GM12875 (cell line): Measurements from ENCODE around the gene MBOAT1.

Experiments used
- H3K4me3 ChIP-seq: one replicate; pipeline ENCODE4 v1.5.1; 2011; ENCODE audit warnings: low read depth, low read length, control low read depth
- CTCF ChIP-seq: IDR thresholded peaks from 2 replicates; pipeline ENCODE4 v1.5.1; 2011; ENCODE audit warnings: low read depth, mild to moderate bottlenecking, control low read depth, inconsistent platforms, low read length, moderate library complexity, borderline replicate concordance; ENCODE audit not compliant: insufficient read depth

MBOAT1 gene

DNA sequence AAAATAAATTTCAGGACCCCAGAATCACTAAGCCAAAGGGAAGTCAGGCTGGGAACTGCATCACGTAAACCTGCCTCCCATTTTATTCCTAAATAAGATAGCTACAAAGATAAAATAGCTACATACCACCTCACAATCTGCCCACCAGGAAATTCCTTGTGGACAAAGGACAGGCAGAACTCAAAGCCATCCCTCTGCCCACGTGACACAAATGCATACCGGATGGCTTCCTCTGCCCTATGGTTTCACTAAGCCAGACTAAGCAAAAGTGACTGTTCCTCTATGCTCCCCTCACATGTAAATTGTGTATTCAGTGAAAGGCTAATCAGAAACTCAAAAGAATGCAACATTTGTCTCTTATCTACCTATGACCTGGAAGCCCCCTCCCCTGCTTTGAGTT is 15.0 kb downstream of the MBOAT1 start:
- TF ChIP-seq CTCF = no peak
- no peak overlapping the region for H3K4me3 ChIP-seq

GRCh38 chr6:20192625-20193024 is 19.6 kb downstream of the MBOAT1 start:
- TF ChIP-seq CTCF = no peak
- H3K4me3 ChIP-seq = no peak overlapping the region

GRCh38 chr6:20191992-20192391 is 20.3 kb downstream of the MBOAT1 start:
- H3K4me3 ChIP-seq = no peak overlapping the region
- TF ChIP-seq CTCF = no peak

DNA sequence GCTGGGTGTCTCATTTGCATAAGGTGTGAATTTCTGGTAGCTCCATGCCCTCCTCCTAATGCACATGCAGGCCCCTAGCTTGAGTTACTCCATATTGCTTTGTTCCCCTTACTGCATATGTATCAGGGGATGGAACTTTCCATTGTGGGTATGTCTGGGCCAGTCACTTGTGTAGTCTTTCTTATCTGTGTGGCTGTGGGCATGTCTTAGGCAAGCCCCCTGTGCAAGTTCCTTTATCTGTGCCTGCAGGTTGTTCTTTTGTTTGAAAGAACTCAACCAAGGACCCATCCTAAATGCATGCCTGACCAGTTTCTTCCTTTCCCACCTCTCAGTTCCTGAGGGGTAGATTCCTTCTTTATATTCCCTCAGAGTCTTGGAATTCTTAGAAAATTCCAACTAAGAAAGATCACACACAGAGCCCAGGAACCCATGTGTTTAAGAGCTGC is 23.6 kb downstream of the MBOAT1 start:
- no peak for TF ChIP-seq CTCF

GRCh38 chr6:20186981-20187380 is 25.3 kb downstream of the MBOAT1 start:
- no peak overlapping the region for H3K4me3 ChIP-seq
- no peak for TF ChIP-seq CTCF

More for the DNA sequence above, 23.6 kb downstream of the MBOAT1 start:
- no peak overlapping the region for H3K4me3 ChIP-seq

DNA sequence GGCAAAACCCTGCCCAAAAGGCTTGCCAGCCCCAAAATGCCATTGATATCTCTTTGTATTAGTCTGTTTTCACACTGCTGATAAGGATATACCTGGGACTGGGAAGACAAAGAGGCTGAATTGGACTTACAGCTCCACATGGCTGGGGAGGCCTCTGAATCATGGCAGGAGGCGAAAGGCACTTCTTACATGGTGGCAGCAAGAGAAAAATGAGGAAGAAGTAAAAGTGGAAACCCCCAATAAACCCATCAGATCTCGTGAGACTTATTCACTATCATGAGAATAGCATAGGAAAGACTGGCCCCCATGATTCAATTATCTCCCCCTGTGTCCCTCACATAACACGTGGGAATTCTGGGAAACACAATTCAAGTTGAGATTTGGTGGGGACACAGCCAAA is 28.6 kb downstream of the MBOAT1 start:
- TF ChIP-seq CTCF = no peak
- no peak overlapping the region for H3K4me3 ChIP-seq

DNA sequence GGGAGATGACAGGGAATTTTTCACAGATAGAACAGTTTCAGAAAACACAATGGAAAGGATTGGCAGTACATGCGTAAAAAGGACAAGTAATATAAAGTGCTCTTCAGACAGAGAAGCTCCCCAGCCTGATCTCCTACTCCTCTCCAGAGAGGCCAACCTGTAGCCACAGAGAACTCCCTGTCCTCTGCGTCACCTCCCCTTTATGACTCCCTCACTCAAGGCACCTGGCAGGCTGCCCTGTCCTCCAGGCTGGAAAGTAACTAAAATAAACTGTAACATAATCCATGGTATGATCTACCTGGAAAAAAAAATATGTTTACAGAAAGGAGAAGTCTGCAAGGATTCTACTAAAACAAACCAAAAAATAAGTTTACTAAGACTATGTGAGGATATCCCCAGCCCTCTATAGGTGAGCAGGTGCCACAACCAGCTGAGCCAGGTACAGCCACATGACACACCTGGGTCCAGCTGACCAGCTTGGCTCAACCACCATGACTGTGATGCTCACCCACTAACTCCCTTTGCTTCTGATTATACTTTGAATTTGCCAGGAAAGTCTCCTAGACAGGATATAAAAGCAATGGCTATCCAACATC is 29.2 kb downstream of the MBOAT1 start:
- H3K4me3 ChIP-seq = no peak overlapping the region
- no peak for TF ChIP-seq CTCF
